K562 (cell line): ENCODE measurements around the gene CDK14. TPM values are rescaled to one million over a fixed set of nuclear protein-coding genes. Genes with fewer than 3 reads are reported as not detected.

Experiments used
- ATAC-seq: fragments of 200-7000 bp; cut with Tn5 transposase; 3 replicates; pipeline ENCODE4 v1.9.1; 2020; ENCODE audit warnings: moderate library complexity
- BruUV-seq: library from RNA; stranded (reverse); fragments of 400-500 nt; replicated peaks from 2 replicates; lab custom pipeline; 2021; lab: Mats Ljungman, UMichigan
- CTCF ChIA-PET: fragments of 300-600 bp; formaldehyde crosslinking; extraction: SDS; loops from one replicate; lab custom pipeline; 2021; ENCODE audit warnings: low intra/inter-chr PET ratio; lab: Yijun Ruan, JAX
- POLR2A ChIA-PET: fragments of 300-600, 350-650 bp; sonication (Branson Sonifier 250); formaldehyde crosslinking; extraction: SDS; loops from one replicate; lab custom pipeline; 2021; ENCODE audit warnings: antibody characterized with exemption, inconsistent platforms; lab: Yijun Ruan, JAX
- DNase-seq, 4 experiments: peaks; one replicate each; pipeline versions ENCODE4 v3.0.0 to v3.0.0-alpha.2; 2011 to 2018; ENCODE audit warnings: low spot score in 3 of 4, mixed read lengths in 3 of 4; ENCODE audit errors: extremely low read depth in 1 of 4
- FAIRE-seq: peaks from 2 replicates; lab custom pipeline; 2011; peaks lifted over from hg19 to GRCh38; lab: Jason Lieb, UNC
- H2AFZ ChIP-seq: 2 replicates; pipeline ENCODE4 v1.6.0; 2011; ENCODE audit warnings: low read depth, low read length, control low read depth, inconsistent platforms
- H3K27ac ChIP-seq: fragments of 200-600 bp; 3 replicates; pipeline ENCODE4 v1.8.0; 2011; ENCODE audit warnings: low read depth, mild to moderate bottlenecking, control low read depth, inconsistent platforms, low read length, moderate library complexity, mixed read lengths; ENCODE audit errors: extremely low read depth
- H3K27me3 ChIP-seq, 2 experiments: fragments of 300-600 bp in 1 of 2; 2 replicates in 1 of 2; 3 replicates in 1 of 2; pipeline versions ENCODE4 v1.6.0 to v1.8.0; 2011; ENCODE audit warnings: inconsistent platforms in 2 of 2, low read length in 2 of 2, mild to moderate bottlenecking in 1 of 2, mixed read lengths in 1 of 2, moderate library complexity in 1 of 2; ENCODE audit not compliant: control insufficient read depth in 2 of 2, insufficient read depth in 2 of 2
- H3K36me3 ChIP-seq: fragments of 300-600 bp; 3 replicates; pipeline ENCODE4 v1.8.0; 2011; ENCODE audit warnings: mild to moderate bottlenecking, low read length, inconsistent platforms; ENCODE audit not compliant: control insufficient read depth, insufficient read depth
- H3K4me1 ChIP-seq, 2 experiments: fragments of 200-600 bp in 1 of 2; replicated peaks in 1 of 2; 2 replicates in 1 of 2; 3 replicates in 1 of 2; pipeline versions ENCODE4 v1.5.1 to v1.8.0; 2011; ENCODE audit warnings: inconsistent platforms in 2 of 2, low read length in 2 of 2, mild to moderate bottlenecking in 1 of 2, mixed read lengths in 1 of 2, moderate library complexity in 1 of 2; ENCODE audit not compliant: control insufficient read depth in 2 of 2, insufficient read depth in 2 of 2
- H3K4me2 ChIP-seq: 2 replicates; pipeline ENCODE4 v1.6.1; 2011; ENCODE audit warnings: low read length, control low read depth, inconsistent platforms, mixed read lengths; ENCODE audit not compliant: insufficient read depth
- H3K4me3 ChIP-seq: fragments of 200-600 bp; sonication (generic), shearing (Covaris generic); 2 replicates; pipeline ENCODE4 v1.5.1; 2016; ENCODE audit warnings: control low read depth, inconsistent platforms
- H3K79me2 ChIP-seq: fragments of 200-600 bp; 3 replicates; pipeline ENCODE4 v1.8.0; 2011; ENCODE audit warnings: low read length, inconsistent platforms; ENCODE audit not compliant: control insufficient read depth, insufficient read depth
- H3K9ac ChIP-seq, 2 experiments: 2 replicates each; pipeline versions ENCODE4 v1.6.0 to v1.6.1; 2011; ENCODE audit warnings: low read depth in 2 of 2, low read length in 2 of 2, control low read depth in 1 of 2, inconsistent platforms in 1 of 2, mild to moderate bottlenecking in 1 of 2, mixed read lengths in 1 of 2; ENCODE audit not compliant: insufficient read depth in 1 of 2
- H3K9me1 ChIP-seq: one replicate; pipeline ENCODE4 v1.6.0; 2011; ENCODE audit warnings: inconsistent platforms, mild to moderate bottlenecking, low read length, moderate library complexity; ENCODE audit not compliant: control insufficient read depth, insufficient read depth
- H3K9me3 ChIP-seq: replicated peaks from 2 replicates; pipeline ENCODE4 v1.5.1; 2011; ENCODE audit warnings: low read depth, low read length, inconsistent platforms; ENCODE audit not compliant: control insufficient read depth, insufficient read depth
- H4K20me1 ChIP-seq: replicated peaks from 2 replicates; pipeline ENCODE4 v1.6.1; 2011; ENCODE audit warnings: low read length, inconsistent platforms, mixed read lengths; ENCODE audit not compliant: control insufficient read depth, insufficient read depth
- BCOR ChIP-seq: fragments of 450-650 bp; IDR thresholded peaks from 2 replicates; pipeline ENCODE4 v1.6.1; 2016
- BDP1 ChIP-seq: IDR thresholded peaks from 3 replicates; pipeline ENCODE4 v1.6.1; 2011; ENCODE audit not compliant: insufficient read length, insufficient read depth
- CLOCK ChIP-seq: fragments of 250-450 bp; sonication (Bioruptor Pico); IDR thresholded peaks from 2 replicates; pipeline ENCODE4 v1.4.0; 2020; ENCODE audit warnings: mild to moderate bottlenecking, moderate library complexity, borderline replicate concordance
- ERF ChIP-seq: fragments of 450-650 bp; formaldehyde crosslinking; IDR thresholded peaks from 2 replicates; pipeline ENCODE4 v1.4.0; 2020; ENCODE audit warnings: mild to moderate bottlenecking, mixed read lengths
- GATAD2B ChIP-seq: fragments of 450-650 bp; IDR thresholded peaks from 2 replicates; pipeline ENCODE4 v1.6.1; 2017; ENCODE audit warnings: mild to moderate bottlenecking, borderline replicate concordance
- HOXB6 ChIP-seq: fragments of 250-450 bp; sonication (Bioruptor Pico); IDR thresholded peaks from 2 replicates; pipeline ENCODE4 v1.5.1; 2022; ENCODE audit warnings: mild to moderate bottlenecking, borderline replicate concordance
- KLF13 ChIP-seq: fragments of 450-650 bp; IDR thresholded peaks from 2 replicates; pipeline ENCODE4 v1.6.1; 2016; ENCODE audit warnings: missing genetic modification characterization, low read depth, mild to moderate bottlenecking, missing compliant biosample characterization, moderate library complexity, borderline replicate concordance
- MAFF ChIP-seq: IDR thresholded peaks from 2 replicates; pipeline ENCODE4 v1.6.1; 2012; ENCODE audit warnings: low read length, improper control_type of control experiment
- RAD21 ChIP-seq, 2 experiments: fragments of 250-450 bp in 1 of 2; fragments of 450-650 bp in 1 of 2; sonication (Bioruptor Pico) in 1 of 2; formaldehyde crosslinking in 1 of 2; IDR thresholded peaks in 1 of 2; conservative IDR thresholded peaks in 1 of 2; 2 replicates each; pipeline versions ENCODE4 v1.4.0 to v1.8.0; 2020 to 2022; ENCODE audit warnings: mild to moderate bottlenecking in 2 of 2, moderate library complexity in 1 of 2
- RFX1 ChIP-seq: fragments of 450-650 bp; IDR thresholded peaks from 2 replicates; pipeline ENCODE4 v1.6.1; 2016; ENCODE audit warnings: mild to moderate bottlenecking, moderate library complexity
- SIN3B ChIP-seq: fragments of 450-650 bp; IDR thresholded peaks from 2 replicates; pipeline ENCODE4 v1.6.1; 2017; ENCODE audit warnings: low read depth, mild to moderate bottlenecking, moderate library complexity
- TCF7L2 ChIP-seq: fragments of 150-350 bp; IDR thresholded peaks from 2 replicates; pipeline ENCODE4 v1.6.1; 2016; ENCODE audit warnings: low read depth, mild to moderate bottlenecking, low read length, moderate library complexity
- TSC22D4 ChIP-seq: fragments of 450-650 bp; IDR thresholded peaks from 2 replicates; pipeline ENCODE4 v1.6.1; 2016; ENCODE audit warnings: missing genetic modification characterization, missing biosample characterization, control low read depth
- WGBS: fragments of 100-300 bp; shearing (Covaris generic); methylation state at CpG from one replicate; pipeline ENCODE4 v1.1.6; 2016; ENCODE audit warnings: low coverage, mixed read lengths; ENCODE audit not compliant: insufficient coverage; ENCODE audit errors: missing lambda C conversion rate; 5-methylcytosine and 5-hydroxymethylcytosine counted together
- in situ Hi-C: fragments of 300-500 bp; cut with MboI; formaldehyde crosslinking; loops from 4 replicates; pipeline ENCODE4 v1.15.0; 2018; ENCODE audit warnings: inconsistent platforms, mixed read lengths
- intact Hi-C: fragments of 100-400 bp; cut with micrococcal nuclease; formaldehyde crosslinking; loops from 2 replicates; pipeline ENCODE4 v1.14.2; 2022
- polyA plus RNA-seq, 8 experiments: library from polyadenylated mRNA; depleted of rRNA in 4 of 8; stranded (reverse) in 5 of 8; unstranded in 3 of 8; fragments of >200 nt; fragmentation: Nextera tagmentation in 2 of 8; fragmentation: Illumina TruSeq in 1 of 8; extraction: Ambion mirVana in 2 of 8; extraction: Trizol in 1 of 8; gene quantifications; 2 replicates each; pipeline versions ENCODE4 v1.2.1 to v1.2.3, GENCODE V29; 2011 to 2014; ENCODE audit warnings: inconsistent platforms in 1 of 8, missing spikeins in 1 of 8
- total RNA-seq, 7 experiments: library from RNA; depleted of rRNA in 6 of 7; stranded (reverse); fragments of >200 nt in 6 of 7; fragmentation: Illumina TruSeq in 2 of 7; extraction: Trizol in 2 of 7; gene quantifications; 2 replicates each; pipeline versions ENCODE4 v1.2.1 to v1.2.3, GENCODE V29; 2011 to 2021; ENCODE audit warnings: low replicate concordance in 1 of 7
- TF ChIP-seq, protein P1 (sequence below): fragments of 450-650 bp; IDR thresholded peaks from 2 replicates; pipeline ENCODE4 v1.6.1; 2017; ENCODE audit warnings: mild to moderate bottlenecking, moderate library complexity
- TF ChIP-seq, protein P2 (sequence below): sonication (generic); formaldehyde crosslinking; IDR thresholded peaks from 2 replicates; pipeline ENCODE4 v1.9.0; 2022; ENCODE audit warnings: mild to moderate bottlenecking, missing genetic modification reagents
- TF ChIP-seq, protein P3 (sequence below): sonication (generic); formaldehyde crosslinking; IDR thresholded peaks from 2 replicates; pipeline ENCODE4 v1.8.0; 2022; ENCODE audit warnings: mild to moderate bottlenecking, missing genetic modification reagents, borderline replicate concordance
- TF ChIP-seq, protein P4 (sequence below): fragments of 250-450 bp; sonication (Bioruptor Pico); IDR thresholded peaks from 2 replicates; pipeline ENCODE4 v1.5.0; 2021

CDK14 gene
- total and polyA plus RNA-seq, 9 of the 15 experiments (the other 6 are each of a cell fraction or from before 2014, with no cell fraction given): 0.03 to 0.91 (median 0.16) TPM

GRCh38 chr7:91066627-91067026 is 470.5 kb downstream of the CDK14 start:
- FAIRE-seq: no peak
- H3K4me2 ChIP-seq: no peak overlapping the region
- BruUV-seq: no TSS peak

More at GRCh38 chr7:91066627-91067026, 470.5 kb downstream of the CDK14 start:
- Histone ChIP-seq H3K9me1 (no peaks in the 10 kb centered on the region), H3K27me3 (no peaks in the 10 kb centered on the region), H3K36me3 (no peaks in the 10 kb centered on the region), H3K9me3 (no peaks in the 10 kb centered on the region), H3K27ac (no peak overlapping the region), H4K20me1 (no peaks in the 10 kb centered on the region), H2AFZ (no peak overlapping the region), H3K79me2 (no peaks in the 10 kb centered on the region), H3K4me3 (no peak overlapping the region), H3K4me1 (no peaks in the 10 kb centered on the region), H3K9ac (no peak overlapping the region)
- DNase-seq: no peak
- in situ Hi-C loops: no loop called here
- no peak for ATAC-seq
- WGBS: 1% methylated on average over 4 of the region's 4 CpGs
- intact Hi-C loops: no loop called here
- ChIA-PET POLR2A (no interaction called here), CTCF (no interaction called here)
- TF ChIP-seq, protein P1, sequence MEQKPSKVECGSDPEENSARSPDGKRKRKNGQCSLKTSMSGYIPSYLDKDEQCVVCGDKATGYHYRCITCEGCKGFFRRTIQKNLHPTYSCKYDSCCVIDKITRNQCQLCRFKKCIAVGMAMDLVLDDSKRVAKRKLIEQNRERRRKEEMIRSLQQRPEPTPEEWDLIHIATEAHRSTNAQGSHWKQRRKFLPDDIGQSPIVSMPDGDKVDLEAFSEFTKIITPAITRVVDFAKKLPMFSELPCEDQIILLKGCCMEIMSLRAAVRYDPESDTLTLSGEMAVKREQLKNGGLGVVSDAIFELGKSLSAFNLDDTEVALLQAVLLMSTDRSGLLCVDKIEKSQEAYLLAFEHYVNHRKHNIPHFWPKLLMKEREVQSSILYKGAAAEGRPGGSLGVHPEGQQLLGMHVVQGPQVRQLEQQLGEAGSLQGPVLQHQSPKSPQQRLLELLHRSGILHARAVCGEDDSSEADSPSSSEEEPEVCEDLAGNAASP: no peak
- no peak for TF ChIP-seq RAD21 (CRISPR knock-in tag; conservative IDR thresholded peaks at IDR 0.05 in 1 of 2, IDR thresholded peaks at IDR 0.05 in 1 of 2)
- no peak for TF ChIP-seq RFX1
- TF ChIP-seq HOXB6 (CRISPR knock-in tag): no peak
- TF ChIP-seq, protein P2, sequence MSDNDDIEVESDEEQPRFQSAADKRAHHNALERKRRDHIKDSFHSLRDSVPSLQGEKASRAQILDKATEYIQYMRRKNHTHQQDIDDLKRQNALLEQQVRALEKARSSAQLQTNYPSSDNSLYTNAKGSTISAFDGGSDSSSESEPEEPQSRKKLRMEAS (CRISPR knock-in tag): no peak
- TF ChIP-seq TSC22D4 (tag): no peak
- no peak for TF ChIP-seq CLOCK (CRISPR knock-in tag)
- no peak for TF ChIP-seq MAFF
- TF ChIP-seq, protein P3, sequence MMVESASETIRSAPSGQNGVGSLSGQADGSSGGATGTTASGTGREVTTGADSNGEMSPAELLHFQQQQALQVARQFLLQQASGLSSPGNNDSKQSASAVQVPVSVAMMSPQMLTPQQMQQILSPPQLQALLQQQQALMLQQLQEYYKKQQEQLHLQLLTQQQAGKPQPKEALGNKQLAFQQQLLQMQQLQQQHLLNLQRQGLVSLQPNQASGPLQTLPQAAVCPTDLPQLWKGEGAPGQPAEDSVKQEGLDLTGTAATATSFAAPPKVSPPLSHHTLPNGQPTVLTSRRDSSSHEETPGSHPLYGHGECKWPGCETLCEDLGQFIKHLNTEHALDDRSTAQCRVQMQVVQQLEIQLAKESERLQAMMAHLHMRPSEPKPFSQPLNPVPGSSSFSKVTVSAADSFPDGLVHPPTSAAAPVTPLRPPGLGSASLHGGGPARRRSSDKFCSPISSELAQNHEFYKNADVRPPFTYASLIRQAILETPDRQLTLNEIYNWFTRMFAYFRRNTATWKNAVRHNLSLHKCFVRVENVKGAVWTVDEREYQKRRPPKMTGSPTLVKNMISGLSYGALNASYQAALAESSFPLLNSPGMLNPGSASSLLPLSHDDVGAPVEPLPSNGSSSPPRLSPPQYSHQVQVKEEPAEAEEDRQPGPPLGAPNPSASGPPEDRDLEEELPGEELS: no peak
- no peak for TF ChIP-seq TCF7L2
- TF ChIP-seq BDP1: no peak
- no peak for TF ChIP-seq GATAD2B
- TF ChIP-seq, protein P4, sequence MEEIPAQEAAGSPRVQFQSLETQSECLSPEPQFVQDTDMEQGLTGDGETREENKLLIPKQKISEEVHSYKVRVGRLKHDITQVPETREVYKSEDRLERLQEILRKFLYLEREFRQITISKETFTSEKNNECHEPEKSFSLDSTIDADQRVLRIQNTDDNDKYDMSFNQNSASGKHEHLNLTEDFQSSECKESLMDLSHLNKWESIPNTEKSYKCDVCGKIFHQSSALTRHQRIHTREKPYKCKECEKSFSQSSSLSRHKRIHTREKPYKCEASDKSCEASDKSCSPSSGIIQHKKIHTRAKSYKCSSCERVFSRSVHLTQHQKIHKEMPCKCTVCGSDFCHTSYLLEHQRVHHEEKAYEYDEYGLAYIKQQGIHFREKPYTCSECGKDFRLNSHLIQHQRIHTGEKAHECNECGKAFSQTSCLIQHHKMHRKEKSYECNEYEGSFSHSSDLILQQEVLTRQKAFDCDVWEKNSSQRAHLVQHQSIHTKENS (CRISPR knock-in tag): no peak
- TF ChIP-seq ERF (CRISPR knock-in tag): no peak
- no peak for TF ChIP-seq SIN3B
- TF ChIP-seq BCOR: no peak
- no peak for TF ChIP-seq KLF13 (tag)
